Osteocyte (in vitro differentiated cells): ENCODE data around the gene SMTN. TPM values are rescaled to one million over a fixed set of nuclear protein-coding genes. Genes with fewer than 3 reads are reported as not detected.

Experiments used
- DNase-seq: peaks from one replicate; pipeline ENCODE4 v3.0.0; 2021; ENCODE audit warnings: mixed read lengths; ENCODE audit not compliant: unreplicated experiment; ENCODE audit errors: extremely low spot score
- H3K27ac Mint-ChIP-seq: one replicate; pipeline ENCODE4 v1.8.0; 2021; ENCODE audit warnings: mild to moderate bottlenecking, mixed read lengths; ENCODE audit not compliant: unreplicated experiment
- H3K27me3 Mint-ChIP-seq: one replicate; pipeline ENCODE4 v1.8.0; 2021; ENCODE audit warnings: mixed read lengths; ENCODE audit not compliant: unreplicated experiment
- H3K36me3 Mint-ChIP-seq: one replicate; pipeline ENCODE4 v1.8.0; 2021; ENCODE audit warnings: mixed read lengths; ENCODE audit not compliant: unreplicated experiment
- H3K4me1 Mint-ChIP-seq: one replicate; pipeline ENCODE4 v1.8.0; 2021; ENCODE audit warnings: mixed read lengths; ENCODE audit not compliant: unreplicated experiment
- H3K4me3 Mint-ChIP-seq: one replicate; pipeline ENCODE4 v1.8.0; 2021; ENCODE audit warnings: mild to moderate bottlenecking, moderate library complexity, mixed read lengths; ENCODE audit not compliant: unreplicated experiment
- H3K9me3 Mint-ChIP-seq: one replicate; pipeline ENCODE4 v1.8.0; 2021; ENCODE audit warnings: mixed read lengths; ENCODE audit not compliant: unreplicated experiment
- total RNA-seq: library from RNA; stranded (reverse); gene quantifications from 2 replicates; pipeline ENCODE4 v1.2.1, GENCODE V29; 2021
- TF ChIP-seq, protein P1 (sequence below): fragments of 200-600 bp; sonication (generic); IDR thresholded peaks from 2 replicates; pipeline ENCODE4 v1.5.0; 2021; ENCODE audit warnings: antibody characterized with exemption, mild to moderate bottlenecking, moderate library complexity

SMTN gene
- total RNA-seq, 1 donor from 2014 or later = 27.2 TPM

DNA sequence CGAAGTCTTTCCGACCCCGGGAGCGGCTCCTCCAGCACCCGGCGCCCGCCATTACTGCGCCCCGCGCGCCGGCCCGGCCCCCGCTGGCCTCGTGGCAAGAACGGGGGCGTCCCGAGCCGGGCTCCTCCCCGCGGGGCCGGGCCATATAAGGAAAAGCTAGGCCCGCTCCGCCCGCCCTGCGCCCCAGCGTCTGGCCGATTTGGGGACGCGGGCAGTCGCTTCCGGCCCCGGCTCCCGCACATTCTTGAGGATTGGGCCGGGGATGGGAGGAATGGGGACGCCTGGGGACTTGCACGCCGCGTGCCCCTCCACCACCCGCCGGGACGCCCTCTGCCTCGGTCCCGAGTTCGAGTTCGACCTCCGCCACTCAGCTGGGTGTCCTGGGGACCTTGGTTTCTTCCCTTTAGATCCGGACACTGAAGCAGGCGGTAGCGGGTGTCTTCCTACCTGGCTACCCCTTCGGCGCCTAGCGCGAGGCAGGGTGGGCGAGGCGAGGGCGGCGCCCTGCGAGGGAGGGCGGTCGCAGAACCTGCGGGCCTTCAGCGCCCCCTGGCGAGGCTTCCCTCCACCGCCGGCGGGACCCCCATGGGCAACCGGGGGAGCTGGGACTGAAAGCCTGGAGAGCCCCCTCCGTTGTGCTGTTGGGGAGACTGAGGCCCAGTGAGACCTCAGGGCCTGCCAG, 3.8 kb downstream of the SMTN start:
- Mint-ChIP-seq H3K4me1 (peaks cover 40% of the 10 kb centered on the region), H3K27ac (peak overlapping the region; percentile 93), H3K27me3 (no peaks in the 10 kb centered on the region), H3K36me3 (no peaks in the 10 kb centered on the region), H3K4me3 (peak overlapping the region; percentile 84), H3K9me3 (no peaks in the 10 kb centered on the region)
- DNase-seq = peak; percentile 94
- TF ChIP-seq, protein P1, sequence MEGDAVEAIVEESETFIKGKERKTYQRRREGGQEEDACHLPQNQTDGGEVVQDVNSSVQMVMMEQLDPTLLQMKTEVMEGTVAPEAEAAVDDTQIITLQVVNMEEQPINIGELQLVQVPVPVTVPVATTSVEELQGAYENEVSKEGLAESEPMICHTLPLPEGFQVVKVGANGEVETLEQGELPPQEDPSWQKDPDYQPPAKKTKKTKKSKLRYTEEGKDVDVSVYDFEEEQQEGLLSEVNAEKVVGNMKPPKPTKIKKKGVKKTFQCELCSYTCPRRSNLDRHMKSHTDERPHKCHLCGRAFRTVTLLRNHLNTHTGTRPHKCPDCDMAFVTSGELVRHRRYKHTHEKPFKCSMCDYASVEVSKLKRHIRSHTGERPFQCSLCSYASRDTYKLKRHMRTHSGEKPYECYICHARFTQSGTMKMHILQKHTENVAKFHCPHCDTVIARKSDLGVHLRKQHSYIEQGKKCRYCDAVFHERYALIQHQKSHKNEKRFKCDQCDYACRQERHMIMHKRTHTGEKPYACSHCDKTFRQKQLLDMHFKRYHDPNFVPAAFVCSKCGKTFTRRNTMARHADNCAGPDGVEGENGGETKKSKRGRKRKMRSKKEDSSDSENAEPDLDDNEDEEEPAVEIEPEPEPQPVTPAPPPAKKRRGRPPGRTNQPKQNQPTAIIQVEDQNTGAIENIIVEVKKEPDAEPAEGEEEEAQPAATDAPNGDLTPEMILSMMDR = peak; percentile 94

DNA sequence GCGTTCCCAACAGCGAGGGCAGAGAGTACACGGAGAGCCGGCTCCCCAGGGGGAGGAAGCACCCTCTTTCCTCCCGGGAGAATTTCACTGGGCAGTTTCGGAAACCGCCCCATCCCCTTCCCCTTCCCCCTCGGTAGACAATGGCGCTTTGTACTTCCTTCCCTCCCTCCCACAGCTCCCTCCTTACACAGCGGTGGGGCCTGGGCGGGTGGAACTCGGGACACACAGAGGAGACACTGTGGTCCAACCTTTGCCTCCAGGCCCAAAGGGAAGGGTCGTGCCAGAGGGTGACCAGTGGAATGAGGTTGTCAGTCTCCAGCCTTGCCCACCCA, 4.3 kb downstream of the SMTN start:
- Mint-ChIP-seq H3K27ac (peak overlapping the region; percentile 90), H3K27me3 (no peaks in the 10 kb centered on the region), H3K4me1 (peaks cover 38% of the 10 kb centered on the region), H3K36me3 (no peaks in the 10 kb centered on the region), H3K9me3 (no peaks in the 10 kb centered on the region), H3K4me3 (peak overlapping the region; percentile 78)
- TF ChIP-seq, protein P1 = no peak
- DNase-seq = no peak

DNA sequence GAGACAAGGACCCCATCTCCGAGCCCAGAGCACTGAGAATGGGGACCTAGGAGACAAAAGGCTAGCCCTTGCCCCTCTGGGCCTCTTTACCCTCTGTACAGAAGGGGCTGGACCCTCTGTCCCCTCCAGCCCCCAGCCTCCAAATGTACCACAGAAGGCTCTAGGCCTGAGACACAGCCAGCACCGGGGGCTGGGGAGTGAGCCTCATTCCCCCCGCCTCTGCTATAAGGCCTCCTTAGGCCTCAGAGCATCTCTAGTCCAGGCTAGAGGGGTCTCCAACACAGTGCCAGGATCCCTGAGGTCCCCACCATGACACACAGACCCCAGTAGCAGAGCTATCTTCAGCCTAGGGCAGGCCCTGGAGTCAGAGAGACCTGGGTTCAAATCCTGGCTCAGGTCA, 4.8 kb downstream of the SMTN start:
- Mint-ChIP-seq H3K27me3 (no peaks in the 10 kb centered on the region), H3K27ac (peak overlapping the region; percentile 90), H3K4me3 (peak overlapping the region; percentile 78), H3K4me1 (peaks cover 35% of the 10 kb centered on the region), H3K36me3 (no peaks in the 10 kb centered on the region), H3K9me3 (no peaks in the 10 kb centered on the region)
- DNase-seq = no peak
- TF ChIP-seq, protein P1 = no peak

DNA sequence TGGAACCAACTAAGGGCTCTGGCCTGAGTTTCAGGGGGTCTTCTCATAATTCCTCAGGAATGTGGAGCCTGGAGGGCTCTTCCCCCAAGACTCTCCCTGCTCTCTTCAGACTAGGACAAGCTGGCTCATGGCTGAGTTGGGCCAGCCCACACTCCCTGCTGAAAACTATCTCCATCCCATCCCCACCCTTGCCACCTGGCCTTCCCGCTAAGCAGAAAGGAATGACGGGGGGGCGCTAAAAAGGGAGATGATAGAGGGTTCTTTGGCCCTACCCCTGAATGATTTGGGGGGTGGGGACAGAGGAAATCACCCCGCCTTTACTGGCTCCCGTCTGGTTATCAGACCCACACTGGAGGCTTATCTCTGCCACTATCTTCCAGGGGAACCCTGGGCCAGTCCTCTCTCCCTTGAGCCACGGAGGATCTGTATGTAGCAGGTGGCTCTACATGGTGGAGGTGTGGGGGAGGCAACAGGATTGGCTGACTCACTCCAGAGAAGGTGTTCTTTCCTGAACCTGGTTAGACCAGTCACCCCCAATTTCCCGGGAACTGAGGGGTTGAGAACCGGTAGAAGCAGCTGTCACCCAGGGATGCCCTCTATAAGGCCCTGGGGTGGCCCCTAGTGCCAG, 5.7 kb downstream of the SMTN start:
- no peaks in the 10 kb centered on the region for H3K36me3 Mint-ChIP-seq
- no peaks in the 10 kb centered on the region for H3K9me3 Mint-ChIP-seq
- no peak overlapping the region for H3K4me3 Mint-ChIP-seq
- peaks cover 30% of the 10 kb centered on the region for H3K4me1 Mint-ChIP-seq
- no peak for DNase-seq
- TF ChIP-seq, protein P1 = no peak
- no peaks in the 10 kb centered on the region for H3K27me3 Mint-ChIP-seq
- no peak overlapping the region for H3K27ac Mint-ChIP-seq

DNA sequence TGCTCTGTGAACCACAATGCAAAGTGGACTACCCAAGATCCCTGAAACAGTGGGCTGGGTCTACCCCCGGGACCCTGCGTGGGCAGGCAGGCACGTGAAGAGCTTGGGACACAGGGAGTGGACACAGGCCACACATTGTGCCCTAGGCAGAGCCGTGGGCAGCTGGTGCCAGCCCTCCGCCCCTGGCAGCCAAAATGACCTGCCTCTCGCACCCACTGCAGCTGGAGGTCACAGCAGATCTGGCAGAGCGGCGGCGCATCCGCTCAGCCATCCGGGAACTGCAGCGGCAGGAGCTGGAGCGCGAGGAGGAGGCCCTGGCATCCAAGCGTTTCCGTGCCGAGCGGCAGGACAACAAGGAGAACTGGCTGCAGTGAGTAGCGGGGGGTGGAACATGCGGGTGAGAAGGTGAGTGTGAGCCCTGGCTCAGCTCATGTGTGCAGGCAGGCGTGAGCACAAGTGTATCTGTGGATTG, 6.7 kb downstream of the SMTN start:
- no peaks in the 10 kb centered on the region for H3K27me3 Mint-ChIP-seq
- H3K27ac Mint-ChIP-seq = peak overlapping the region; percentile 4
- peaks cover 21% of the 10 kb centered on the region for H3K4me1 Mint-ChIP-seq
- TF ChIP-seq, protein P1 = no peak
- H3K4me3 Mint-ChIP-seq = no peak overlapping the region
- no peaks in the 10 kb centered on the region for H3K9me3 Mint-ChIP-seq
- DNase-seq = no peak
- peaks cover 2% of the 10 kb centered on the region for H3K36me3 Mint-ChIP-seq
